CD14-positive monocyte (primary cell): ENCODE data around the gene AVP. TPM values are rescaled to one million over a fixed set of nuclear protein-coding genes. Genes with fewer than 3 reads are reported as not detected.

ENCODE experiments used
- DNase-seq, 3 donors: peaks; one replicate each; pipeline ENCODE4 v3.0.0-alpha.2; 2011 to 2022
- H2AFZ ChIP-seq: 2 replicates; pipeline ENCODE4 v1.6.0; 2012; ENCODE audit warnings: mild to moderate bottlenecking, low read depth, low read length, inconsistent platforms; ENCODE audit not compliant: insufficient read depth, poor library complexity, severe bottlenecking
- H3K27ac ChIP-seq, 2 donors: 1 replicate in 1 of 2; 2 replicates in 1 of 2; pipeline ENCODE4 v1.5.1; 2012 to 2013; ENCODE audit warnings: low read length in 2 of 2, control low read depth in 1 of 2, inconsistent platforms in 1 of 2, low read depth in 1 of 2, mild to moderate bottlenecking in 1 of 2
- H3K27me3 ChIP-seq, 2 donors: one replicate each; pipeline versions ENCODE4 v1.6.0 to v1.6.1; 2011 to 2013; ENCODE audit warnings: low read length in 2 of 2; ENCODE audit not compliant: control insufficient read depth in 2 of 2, insufficient read depth in 2 of 2
- H3K36me3 ChIP-seq, 2 donors: replicated peaks in 1 of 2; 1 replicate in 1 of 2; 2 replicates in 1 of 2; pipeline versions ENCODE4 v1.5.1 to v1.6.1; 2012 to 2013; ENCODE audit warnings: low read length in 2 of 2, control low read depth in 1 of 2, inconsistent platforms in 1 of 2, mild to moderate bottlenecking in 1 of 2; ENCODE audit not compliant: insufficient read depth in 2 of 2, control insufficient read depth in 1 of 2
- H3K4me1 ChIP-seq, 2 donors: 1 replicate in 1 of 2; 2 replicates in 1 of 2; pipeline versions ENCODE4 v1.5.1 to v1.6.1; 2012 to 2013; ENCODE audit warnings: low read length in 2 of 2, control low read depth in 1 of 2, inconsistent platforms in 1 of 2, mild to moderate bottlenecking in 1 of 2, moderate library complexity in 1 of 2; ENCODE audit not compliant: insufficient read depth in 2 of 2, control insufficient read depth in 1 of 2
- H3K4me2 ChIP-seq: replicated peaks from 2 replicates; pipeline ENCODE3; 2012; ENCODE audit warnings: low read length, moderate library complexity, mild to moderate bottlenecking; ENCODE audit not compliant: poor library complexity, severe bottlenecking; ENCODE audit errors: extremely low read depth
- H3K4me3 ChIP-seq, 3 experiments: fragments of 200-600 bp in 1 of 3; sonication (generic) in 1 of 3; replicated peaks in 1 of 3; 1 replicate in 2 of 3; 2 replicates in 1 of 3; pipeline ENCODE4 v1.5.1; 2011 to 2013; ENCODE audit warnings: low read length in 3 of 3, mild to moderate bottlenecking in 3 of 3, control low read depth in 2 of 3, low read depth in 2 of 3, inconsistent platforms in 1 of 3, moderate library complexity in 1 of 3
- H3K79me2 ChIP-seq: 2 replicates; pipeline ENCODE4 v1.6.0; 2012; ENCODE audit warnings: mild to moderate bottlenecking, control low read depth, inconsistent platforms, low read length, moderate library complexity; ENCODE audit not compliant: insufficient read depth
- H3K9ac ChIP-seq: 2 replicates; pipeline ENCODE4 v1.6.0; 2017; ENCODE audit warnings: low read length, mild to moderate bottlenecking; ENCODE audit not compliant: insufficient read depth, poor library complexity, severe bottlenecking
- H3K9me3 ChIP-seq, 2 donors: replicated peaks in 1 of 2; 1 replicate in 1 of 2; 2 replicates in 1 of 2; pipeline versions ENCODE4 v1.5.1 to v1.6.1; 2012 to 2013; ENCODE audit warnings: low read length in 2 of 2, control low read depth in 1 of 2; ENCODE audit not compliant: control insufficient read depth in 1 of 2, insufficient read depth in 1 of 2
- H4K20me1 ChIP-seq: 2 replicates; pipeline ENCODE4 v1.6.0; 2012; ENCODE audit warnings: mild to moderate bottlenecking, low read length, control low read depth, moderate library complexity; ENCODE audit not compliant: insufficient read depth
- H3K27ac Mint-ChIP-seq, 7 donors: one replicate each; pipeline ENCODE4 v1.8.0; 2020; ENCODE audit warnings: mild to moderate bottlenecking in 7 of 7, mixed read lengths in 7 of 7, moderate library complexity in 6 of 7, inconsistent platforms in 2 of 7
- H3K27me3 Mint-ChIP-seq, 3 donors: one replicate each; pipeline ENCODE4 v1.8.0; 2021 to 2022; ENCODE audit warnings: low read depth in 3 of 3, mild to moderate bottlenecking in 3 of 3, mixed read lengths in 3 of 3, moderate library complexity in 3 of 3, inconsistent platforms in 1 of 3
- H3K36me3 Mint-ChIP-seq, 2 donors: one replicate each; pipeline ENCODE4 v1.8.0; 2020; ENCODE audit warnings: mixed read lengths in 2 of 2, inconsistent platforms in 1 of 2, mild to moderate bottlenecking in 1 of 2
- H3K4me1 Mint-ChIP-seq: one replicate; pipeline ENCODE4 v1.8.0; 2020; ENCODE audit warnings: mild to moderate bottlenecking, mixed read lengths
- H3K4me3 Mint-ChIP-seq, 2 donors: one replicate each; pipeline ENCODE4 v1.8.0; 2020; ENCODE audit warnings: mild to moderate bottlenecking in 2 of 2, mixed read lengths in 2 of 2, moderate library complexity in 1 of 2
- H3K9me3 Mint-ChIP-seq, 7 donors: one replicate each; pipeline ENCODE4 v1.8.0; 2020 to 2022; ENCODE audit warnings: mixed read lengths in 7 of 7, mild to moderate bottlenecking in 6 of 7, moderate library complexity in 6 of 7, inconsistent platforms in 2 of 7
- CTCF ChIP-seq: fragments of 200-600 bp; IDR thresholded peaks from one replicate; pipeline ENCODE4 v1.8.0; 2022; ENCODE audit warnings: antibody characterized with exemption, mild to moderate bottlenecking
- WGBS: methylation state at CpG from one replicate; pipeline ENCODE4 v1.1.5; 2013; ENCODE audit warnings: missing lambda C conversion rate; ENCODE audit not compliant: insufficient coverage; 5-methylcytosine and 5-hydroxymethylcytosine counted together
- intact Hi-C, 2 donors: fragments of 100-400 bp; cut with micrococcal nuclease; formaldehyde crosslinking; loops; one replicate each; pipeline versions ENCODE4 v1.15.0 to v1.15.1; 2023
- polyA minus RNA-seq: library from RNA; depleted of rRNA, polyadenylated mRNA; stranded (reverse); fragments of >200 nt; gene quantifications from 2 replicates; pipeline ENCODE4 v1.2.3, GENCODE V29; 2012
- polyA plus RNA-seq, 3 donors: library from polyadenylated mRNA; depleted of rRNA in 1 of 3; unstranded in 2 of 3; stranded (reverse) in 1 of 3; fragments of 300-500 nt in 2 of 3; fragments of >200 nt in 1 of 3; fragmentation: Illumina TruSeq in 2 of 3; gene quantifications; 1 replicate in 2 of 3; 2 replicates in 1 of 3; pipeline ENCODE4 v1.2.3, GENCODE V29; 2012 to 2021
- total RNA-seq, 12 experiments: library from RNA in 1 of 12; stranded (reverse) in 1 of 12; fragments of 120-200 nt in 1 of 12; gene quantifications; one replicate each; pipeline ENCODE4 v1.2.4 and lab custom pipeline; 2013 to 2026; ENCODE audit warnings: mixed read lengths in 6 of 12, inconsistent platforms in 1 of 12

The AVP gene
- not detected for total RNA-seq (2013)
- not detected for polyA plus RNA-seq
- polyA minus RNA-seq = not detected in 2 replicates
- 0 to 0.11 (median 0) reads per million in 11 experiments for total RNA-seq (lab: John Stamatoyannopoulos, UW)

- Histone ChIP-seq H3K36me3 (no peaks in the 10 kb centered on the region), H3K9me3 (peaks cover 7 to 27% of the 10 kb centered on the region in 2 donors), H3K27me3 (peaks cover 26 to 52% of the 10 kb centered on the region in 2 donors), H4K20me1 (no peaks in the 10 kb centered on the region), H3K27ac (no peak within 1 kb of the TSS), H2AFZ (peak within 1 kb of the TSS; percentile 46), H3K9ac (no peak within 1 kb of the TSS), H3K4me3 (peak within 1 kb of the TSS in 1 of 3 experiments; percentile 56), H3K79me2 (no peaks in the 10 kb centered on the region), H3K4me2 (peak within 1 kb of the TSS; percentile 62), H3K4me1 (peaks cover 21 to 25% of the 10 kb centered on the region in 2 donors)
- peak within 1 kb of the TSS; percentile 47 to 83 for H3K4me3 Mint-ChIP-seq
- H3K9me3 Mint-ChIP-seq = peaks cover 0 to 20% (median 11%) of the 10 kb centered on the region in 7 donors
- H3K4me1 Mint-ChIP-seq = peaks cover 23% of the 10 kb centered on the region
- 38% methylated on average over 19 of the region's 28 CpGs for WGBS
- TF ChIP-seq CTCF = no peak
- peak; percentile 27 to 61 (median 41) for DNase-seq
- H3K27me3 Mint-ChIP-seq = peaks cover 55 to 62% (median 56%) of the 10 kb centered on the region in 3 donors
- peak within 1 kb of the TSS in 1 of 7 donors; percentile 35 for H3K27ac Mint-ChIP-seq
- intact Hi-C loops = no loop called here
- H3K36me3 Mint-ChIP-seq = peaks cover 0 to 9% of the 10 kb centered on the region in 2 donors
These were observed at the start of gene AVP for GRCh38 chr20:3084283-3084985. AVP (minus strand) TSS chr20:3084724; CDS start chr20:3084674, 50 bp downstream.

- H3K4me2 ChIP-seq = no peak overlapping the region
- Mint-ChIP-seq H3K9me3 (no peaks in the 10 kb centered on the region), H3K27me3 (no peaks in the 10 kb centered on the region), H3K4me3 (no peak overlapping the region), H3K36me3 (peaks cover 19 to 28% of the 10 kb centered on the region in 2 donors), H3K4me1 (no peaks in the 10 kb centered on the region), H3K27ac (no peak overlapping the region)
- H3K27me3 ChIP-seq = no peaks in the 10 kb centered on the region
- H4K20me1 ChIP-seq = peaks cover 70% of the 10 kb centered on the region
- DNase-seq = no peak
- no peak overlapping the region for H3K27ac ChIP-seq
- WGBS = 100% methylated on average over 1 of the region's 3 CpGs
- H3K36me3 ChIP-seq = peaks cover 0 to 8% of the 10 kb centered on the region in 2 donors
- TF ChIP-seq CTCF = no peak
- H3K79me2 ChIP-seq = peaks cover 21% of the 10 kb centered on the region
- H3K4me3 ChIP-seq = no peak overlapping the region
- intact Hi-C loops = no loop called here
- H2AFZ ChIP-seq = no peak overlapping the region
- no peaks in the 10 kb centered on the region for H3K9me3 ChIP-seq
- no peak overlapping the region for H3K9ac ChIP-seq
- H3K4me1 ChIP-seq = no peaks in the 10 kb centered on the region
These were observed 49.6 kb upstream of the AVP start for GRCh38 chr20:3134151-3134550.
